HG02885 (cell line): Measurements from ENCODE around the gene TSSK3.

Source experiments
- ATAC-seq: cut with Tn5 transposase; IDR thresholded peaks from one replicate; pipeline ENCODE4 v1.9.1; 2021; ENCODE audit warnings: mild to moderate bottlenecking; ENCODE audit not compliant: unreplicated experiment, poor library complexity

The TSSK3 gene

GRCh38 chr1:32362474-32363313 lies at the start of gene TSSK3, which contains the start of gene FAM229A:
TSS of gene TSSK3 (plus strand) at chr1:32362539. CDS start at chr1:32362702, 163 bp downstream.
TSS of gene FAM229A (minus strand) at chr1:32362485. CDS start at chr1:32362091, 394 bp downstream.
- no peak for ATAC-seq

GRCh38 chr1:32316903-32317277 lies 45.4 kb upstream of the TSSK3 start:
- peak; percentile 26 for ATAC-seq

DNA sequence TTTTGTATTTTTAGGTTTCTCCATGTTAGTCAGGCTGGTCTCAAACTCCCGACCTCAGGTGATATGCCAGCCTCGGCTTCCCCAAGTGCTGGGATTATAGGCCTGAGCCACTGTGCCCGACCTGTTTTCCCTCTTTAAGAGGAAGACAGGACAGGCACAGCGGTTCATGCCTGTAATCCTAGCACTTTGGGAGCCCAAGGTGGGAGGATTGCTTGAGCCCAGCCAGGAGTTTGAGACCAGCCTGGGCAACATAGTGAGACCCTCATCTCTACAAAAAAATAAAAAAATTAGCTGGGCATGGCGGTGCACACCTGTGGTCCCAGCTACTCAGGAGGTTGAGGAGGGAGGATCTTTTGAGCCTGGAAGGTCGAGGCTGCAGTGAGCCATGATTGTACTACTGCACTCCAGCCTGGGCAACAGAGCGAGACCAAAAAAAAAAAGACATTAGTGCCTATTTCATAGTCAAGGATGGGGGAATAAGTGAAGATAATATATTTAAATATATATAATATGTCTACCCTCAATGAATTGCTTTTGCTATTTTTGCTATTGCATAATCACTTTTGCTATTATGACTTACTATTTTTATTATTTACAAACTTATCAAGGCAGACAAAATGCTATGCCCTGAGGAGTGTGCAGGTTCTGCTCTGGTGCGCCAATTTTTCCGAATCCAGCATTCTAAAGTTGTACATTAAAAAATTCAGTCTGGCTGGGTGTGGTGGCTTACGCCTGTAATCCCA lies 44.0 kb upstream of the TSSK3 start:
- ATAC-seq = no peak

DNA sequence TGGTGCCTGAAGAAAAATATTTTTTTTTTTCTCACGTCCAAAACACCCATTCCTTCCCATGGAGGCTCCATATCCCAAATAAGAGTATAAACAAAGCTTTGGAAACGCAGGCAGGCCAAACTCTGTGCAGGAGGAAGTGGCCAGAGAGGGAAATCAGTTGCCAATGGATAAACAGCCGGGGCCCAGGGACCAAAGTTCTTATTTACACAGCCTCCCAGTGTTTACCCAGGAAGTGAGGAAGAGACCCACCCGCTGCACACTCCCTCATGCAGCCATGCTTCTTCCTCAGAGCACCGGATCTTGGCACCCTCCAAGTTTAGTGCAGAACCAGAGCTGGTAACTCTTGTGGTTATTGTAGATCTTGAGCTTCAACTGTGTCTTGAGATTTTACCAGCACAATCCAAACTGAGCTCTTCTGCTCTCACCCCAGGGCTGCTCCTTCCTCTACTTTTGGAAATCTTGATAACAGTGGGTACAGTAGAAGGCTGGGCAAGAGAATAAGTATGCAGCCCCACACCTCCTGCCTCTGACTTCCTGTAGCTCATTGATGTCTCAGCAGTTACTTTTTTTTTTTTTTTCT lies 40.5 kb upstream of the TSSK3 start:
- ATAC-seq = no peak

- no peak for ATAC-seq
Measured at GRCh38 chr1:32327204-32327603, 35.1 kb upstream of the TSSK3 start.

GRCh38 chr1:32329931-32330466 lies 32.3 kb upstream of the TSSK3 start:
- ATAC-seq = no peak

- ATAC-seq = no peak
Measured at GRCh38 chr1:32330558-32331151, 31.7 kb upstream of the TSSK3 start.

GRCh38 chr1:32331549-32331948 lies 30.8 kb upstream of the TSSK3 start:
- no peak for ATAC-seq

- no peak for ATAC-seq
Measured at GRCh38 chr1:32332290-32333079, 29.9 kb upstream of the TSSK3 start.

DNA sequence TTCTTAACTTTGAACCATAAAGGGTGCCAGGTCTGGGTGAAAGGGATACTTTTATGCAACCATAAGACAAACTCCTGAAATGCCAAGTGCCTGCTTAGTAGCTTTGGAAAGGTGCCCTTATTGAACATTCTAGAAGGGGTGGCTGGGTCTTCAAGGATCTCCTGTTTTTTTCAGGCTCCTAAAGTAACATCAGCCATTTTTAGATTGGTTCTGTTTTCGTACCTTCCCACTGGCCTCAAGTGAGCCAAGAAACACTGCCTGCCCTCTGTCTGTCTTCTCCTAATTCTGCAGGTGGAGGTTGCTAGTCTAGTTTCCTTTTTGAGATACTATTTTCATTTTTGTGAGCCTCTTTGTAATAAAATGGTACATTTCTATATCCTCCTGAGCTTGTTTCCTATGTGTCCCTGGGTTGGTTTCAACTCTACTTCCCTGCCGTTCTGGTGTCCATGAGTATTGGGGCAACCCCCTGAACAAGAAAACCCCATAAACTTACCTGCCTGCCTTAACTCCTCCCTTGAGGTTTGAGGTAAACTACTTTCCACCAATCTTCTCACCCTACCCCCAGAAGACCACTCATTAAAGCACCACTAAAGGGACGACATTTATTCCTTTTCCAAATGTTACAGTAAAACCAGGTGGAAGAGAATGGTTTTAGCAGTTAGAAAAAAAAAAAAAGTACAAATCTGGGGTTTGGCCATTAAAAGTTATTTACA lies 28.9 kb upstream of the TSSK3 start:
- ATAC-seq = no peak

- no peak for ATAC-seq
Measured at GRCh38 chr1:32334274-32334861, 28.0 kb upstream of the TSSK3 start.

DNA sequence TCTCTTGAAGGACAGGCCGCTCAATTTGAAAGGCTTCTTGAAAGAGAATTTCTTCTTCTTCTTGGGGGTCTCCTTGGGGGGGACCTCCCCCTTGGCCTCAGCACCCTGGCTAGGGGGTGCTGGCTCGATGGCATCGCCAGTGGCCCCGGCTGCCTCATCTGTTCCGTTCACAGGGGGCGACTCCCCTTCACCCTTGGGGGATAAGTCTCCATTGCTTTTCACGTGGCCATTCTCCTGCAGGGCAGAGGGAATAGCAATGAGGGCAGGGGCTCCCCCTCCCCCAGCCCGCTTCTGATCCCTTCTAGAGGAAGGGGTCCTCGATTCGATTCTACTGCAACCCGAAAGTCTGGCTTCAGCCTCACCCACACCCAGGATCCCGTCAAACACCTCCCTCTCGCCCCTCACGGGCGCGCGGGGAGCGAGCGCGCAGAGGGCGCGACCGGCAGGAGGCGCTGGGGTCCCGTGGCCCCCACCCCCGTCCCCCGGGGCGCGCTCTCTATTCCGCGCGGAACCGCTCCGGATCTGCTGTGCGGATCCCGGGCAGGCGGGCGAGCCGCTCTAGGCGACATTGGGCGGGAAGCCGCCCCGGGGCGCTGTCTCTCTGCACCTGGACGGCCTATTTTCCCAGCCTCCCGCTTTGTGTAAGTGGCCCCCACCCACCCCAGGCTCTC lies 27.3 kb upstream of the TSSK3 start:
- ATAC-seq = no peak

- ATAC-seq = no peak
Measured at GRCh38 chr1:32335535-32335789, 26.9 kb upstream of the TSSK3 start.

GRCh38 chr1:32335790-32336590 lies 26.3 kb upstream of the TSSK3 start, which contains the start of gene MARCKSL1:
TSS of gene MARCKSL1 (minus strand) at chr1:32336233. CDS start at chr1:32336033, 200 bp downstream.
- ATAC-seq = no peak

- ATAC-seq = no peak
Measured at GRCh38 chr1:32336591-32336932, 25.8 kb upstream of the TSSK3 start.

- ATAC-seq = no peak
Measured at GRCh38 chr1:32336963-32337675, 25.2 kb upstream of the TSSK3 start.
